HepG2 (cell line): ENCODE results near the gene SSR2. TPM values are rescaled to one million over a fixed set of nuclear protein-coding genes. Genes with fewer than 3 reads are reported as not detected.

Source experiments
- PLSCR1 ChIP-seq: sonication (generic); formaldehyde crosslinking; IDR thresholded peaks from 2 replicates; pipeline ENCODE4 v1.5.0; 2020; ENCODE audit warnings: missing genetic modification reagents, mild to moderate bottlenecking, borderline replicate concordance
- PRPF4 ChIP-seq: fragments of 200-400 bp; formaldehyde crosslinking; IDR thresholded peaks from 2 replicates; pipeline ENCODE4 v1.6.1; 2016; ENCODE audit warnings: low read length, low read depth; ENCODE audit not compliant: poor library complexity, severe bottlenecking
- RERE ChIP-seq: IDR thresholded peaks from 2 replicates; pipeline ENCODE4 v1.6.1; 2016; ENCODE audit warnings: low read depth, missing genetic modification reagents, missing compliant biosample characterization
- SKI ChIP-seq: fragments of 450-650 bp; IDR thresholded peaks from one replicate; pipeline ENCODE4 v1.6.1; 2018; ENCODE audit warnings: mild to moderate bottlenecking; ENCODE audit not compliant: partially characterized antibody
- STAT6 ChIP-seq: sonication (generic); formaldehyde crosslinking; IDR thresholded peaks from 2 replicates; pipeline ENCODE4 v1.4.0; 2020; ENCODE audit warnings: missing genetic modification reagents, mild to moderate bottlenecking, borderline replicate concordance
- TFAP4 ChIP-seq: sonication (generic); IDR thresholded peaks from 2 replicates; pipeline ENCODE4 v1.6.1; 2016; ENCODE audit warnings: low read depth, borderline replicate concordance
- TRIM22 ChIP-seq: fragments of 450-650 bp; IDR thresholded peaks from 2 replicates; pipeline ENCODE4 v1.6.1; 2017
- ZBTB39 ChIP-seq: sonication (generic); formaldehyde crosslinking; IDR thresholded peaks from 2 replicates; pipeline ENCODE4 v1.5.0; 2020; ENCODE audit warnings: missing genetic modification reagents
- ZNF143 ChIP-seq: sonication (generic); formaldehyde crosslinking; IDR thresholded peaks from 2 replicates; pipeline ENCODE4 v1.4.0; 2020; ENCODE audit warnings: missing genetic modification reagents
- ZNF225 ChIP-seq: sonication (generic); formaldehyde crosslinking; IDR thresholded peaks from 2 replicates; pipeline ENCODE4 v1.4.0; 2020; ENCODE audit warnings: mild to moderate bottlenecking, missing genetic modification reagents
- ZNF614 ChIP-seq: IDR thresholded peaks from 2 replicates; pipeline ENCODE4 v1.6.1; 2018; ENCODE audit warnings: missing biosample characterization, missing genetic modification reagents, inconsistent platforms, borderline replicate concordance
- ZSCAN5A ChIP-seq: sonication (generic); formaldehyde crosslinking; IDR thresholded peaks from 2 replicates; pipeline ENCODE4 v1.8.0; 2022; ENCODE audit warnings: mild to moderate bottlenecking, missing genetic modification reagents, borderline replicate concordance
- polyA plus RNA-seq, 8 experiments: library from polyadenylated mRNA; depleted of rRNA in 3 of 8; stranded (reverse) in 7 of 8; unstranded in 1 of 8; fragments of >200 nt; fragmentation: Illumina TruSeq in 4 of 8; extraction: Trizol in 4 of 8; gene quantifications; 2 replicates each; pipeline versions ENCODE4 v1.2.1 to v1.2.3, GENCODE V29; 2011 to 2016; ENCODE audit warnings: low read depth in 4 of 8, missing spikeins in 1 of 8, mixed read lengths in 1 of 8; ENCODE audit not compliant: insufficient read depth in 1 of 8
- total RNA-seq, 5 experiments: library from RNA; depleted of rRNA; stranded (reverse); fragments of >200 nt; fragmentation: Illumina TruSeq; extraction: Trizol; gene quantifications; 2 replicates each; pipeline ENCODE4 v1.2.3, GENCODE V29; 2016; ENCODE audit warnings: low read depth in 1 of 5

Gene SSR2
- total and polyA plus RNA-seq, 2 of the 13 experiments (the other 11 are each of a cell fraction or from before 2014, with no cell fraction given): 284 to 461 TPM

- TF ChIP-seq STAT6 (CRISPR knock-in tag): no peak
- no peak for TF ChIP-seq TRIM22
- no peak for TF ChIP-seq PRPF4
- TF ChIP-seq TFAP4: no peak
- no peak for TF ChIP-seq RERE (CRISPR knock-in tag)
- no peak for TF ChIP-seq ZBTB39 (CRISPR knock-in tag)
- peak; percentile 56; the same call in 1 of the 2 replicates for TF ChIP-seq ZNF614 (CRISPR knock-in tag)
- no peak for TF ChIP-seq SKI
- no peak for TF ChIP-seq ZSCAN5A (CRISPR knock-in tag)
- peak; percentile 19; the same call in 1 of the 2 replicates for TF ChIP-seq ZNF143 (CRISPR knock-in tag)
- TF ChIP-seq PLSCR1: no peak
- no peak for TF ChIP-seq ZNF225 (CRISPR knock-in tag)
Measured at GRCh38 chr1:155967341-155968050, 53.3 kb downstream of the SSR2 start (continued).
